ENCODE data around the gene BUD31. TPM values are rescaled to one million over a fixed set of nuclear protein-coding genes. Genes with fewer than 3 reads are reported as not detected.

BUD31 gene
- polyA plus RNA-seq, 4 donors: 113 to 123 (median 118) TPM

- no peak for DNase-seq (ENCODE audit: low read depth in 4 of 4, low spot score in 3 of 4)
These were observed 49.1 kb downstream of the BUD31 start for GRCh38 chr7:99457650-99458493.

GRCh38 chr7:99459087-99459486, 50.3 kb downstream of the BUD31 start:
- DNase-seq (ENCODE audit: low read depth in 4 of 4, low spot score in 3 of 4): no peak

GRCh38 chr7:99460651-99461050, 51.9 kb downstream of the BUD31 start:
- no peak for DNase-seq (ENCODE audit: low read depth in 4 of 4, low spot score in 3 of 4)

GRCh38 chr7:99461221-99461620, 52.5 kb downstream of the BUD31 start:
- DNase-seq (ENCODE audit: low read depth in 4 of 4, low spot score in 3 of 4): no peak

- no peak for DNase-seq (ENCODE audit: low read depth in 4 of 4, low spot score in 3 of 4)
These were observed 56.6 kb downstream of the BUD31 start for GRCh38 chr7:99465421-99465768.

- DNase-seq (ENCODE audit: low read depth in 4 of 4, low spot score in 3 of 4): no peak
These were observed 59.7 kb downstream of the BUD31 start for GRCh38 chr7:99468336-99468918.

Other genes starting within 250 kb of the BUD31 start
- not detected for gene KPNA7, start 200.9 kb upstream of the BUD31 start, polyA plus RNA-seq (ENCODE audit: insufficient read length in 4 of 4)
- under 1 TPM in 3 of 4 donors, not detected in 1; 0.04 to 0.10 (median 0.06) TPM for gene MYH16, start 136.1 kb upstream of the BUD31 start, polyA plus RNA-seq (ENCODE audit: insufficient read length in 4 of 4)
- gene ARPC1A, start 83.1 kb upstream of the BUD31 start, polyA plus RNA-seq (ENCODE audit: insufficient read length in 4 of 4): 100 to 1,000 TPM; 112 to 122 (median 116) TPM
- gene ARPC1B, start 34.2 kb upstream of the BUD31 start, polyA plus RNA-seq (ENCODE audit: insufficient read length in 4 of 4): 10 to 100 TPM; 30.6 to 42.7 (median 32.5) TPM
- gene PDAP1, start 372 bp upstream of the BUD31 start, polyA plus RNA-seq (ENCODE audit: insufficient read length in 4 of 4): 100 to 1,000 TPM; 132 to 154 (median 134) TPM
- gene PTCD1, start 29.8 kb downstream of the BUD31 start, polyA plus RNA-seq (ENCODE audit: insufficient read length in 4 of 4): 1 to 10 TPM; 3.7 to 6.1 (median 4.5) TPM
- 10 to 100 TPM; 30.3 to 31.5 (median 30.5) TPM for gene CPSF4, start 30.0 kb downstream of the BUD31 start, polyA plus RNA-seq (ENCODE audit: insufficient read length in 4 of 4)
- gene ATP5MF, start 57.2 kb downstream of the BUD31 start, polyA plus RNA-seq (ENCODE audit: insufficient read length in 4 of 4): 100 to 1,000 TPM; 400 to 442 (median 427) TPM
- gene ZNF789, start 63.9 kb downstream of the BUD31 start, polyA plus RNA-seq (ENCODE audit: insufficient read length in 4 of 4): 10 to 100 TPM; 23.1 to 31.5 (median 24.2) TPM
- 10 to 100 TPM; 14.0 to 15.3 (median 14.4) TPM for gene ZNF394, start 91.3 kb downstream of the BUD31 start, polyA plus RNA-seq (ENCODE audit: insufficient read length in 4 of 4)
- gene ZKSCAN5, start 95.7 kb downstream of the BUD31 start, polyA plus RNA-seq (ENCODE audit: insufficient read length in 4 of 4): 10 to 100 TPM; 14.4 to 16.6 (median 16.3) TPM
- gene FAM200A, start 143.1 kb downstream of the BUD31 start, polyA plus RNA-seq (ENCODE audit: insufficient read length in 4 of 4): 10 to 100 TPM; 15.8 to 18.3 (median 17.4) TPM
- gene ZNF655, start 149.7 kb downstream of the BUD31 start, polyA plus RNA-seq (ENCODE audit: insufficient read length in 4 of 4): 10 to 100 TPM; 65.7 to 81.6 (median 73.6) TPM
- gene TMEM225B, start 189.3 kb downstream of the BUD31 start, polyA plus RNA-seq (ENCODE audit: insufficient read length in 4 of 4): 1 to 10 TPM; 1.5 to 2.8 (median 2.4) TPM
- gene ZSCAN25, start 208.0 kb downstream of the BUD31 start, polyA plus RNA-seq (ENCODE audit: insufficient read length in 4 of 4): 10 to 100 TPM; 18.2 to 20.9 (median 19.6) TPM